A549 (cell line): ENCODE measurements around the gene ZNF85. TPM values are rescaled to one million over a fixed set of nuclear protein-coding genes. Genes with fewer than 3 reads are reported as not detected.

Experiments
- ATAC-seq, 2 experiments: fragments of 200-7000 bp in 1 of 2; fragments of >200 bp in 1 of 2; cut with Nextera tagmentation in 1 of 2; cut with Tn5 transposase in 1 of 2; 3 replicates each; pipeline versions ENCODE4 v1.8.0 to v1.9.1; 2018 to 2020; ENCODE audit warnings: mild to moderate bottlenecking in 1 of 2, moderate library complexity in 1 of 2
- CTCF ChIA-PET: fragments of 300-600 bp; sonication (Branson Sonifier 250); formaldehyde crosslinking; extraction: SDS; loops from one replicate; lab custom pipeline; 2021; ENCODE audit warnings: antibody characterized with exemption, inconsistent platforms; lab: Yijun Ruan, JAX
- POLR2A ChIA-PET: fragments of 350-600 bp; formaldehyde crosslinking; extraction: SDS; loops from one replicate; lab custom pipeline; 2021; ENCODE audit warnings: antibody characterized with exemption, inconsistent platforms; lab: Yijun Ruan, JAX
- DNase-seq, 2 experiments: peaks; one replicate each; pipeline versions ENCODE4 v3.0.0 to v3.0.0-alpha.2; 2011 to 2016; ENCODE audit warnings: low read depth in 1 of 2, low spot score in 1 of 2
- FAIRE-seq: peaks from 2 replicates; lab custom pipeline; 2011; peaks lifted over from hg19 to GRCh38; lab: Jason Lieb, UNC
- H3K27ac ChIP-seq, 2 experiments: fragments of >200 bp; sonication (Bioruptor Twin); formaldehyde crosslinking; 3 replicates each; pipeline ENCODE4 v1.5.1; 2016 to 2017
- H3K4me1 ChIP-seq: fragments of >200 bp; sonication (Bioruptor Twin); formaldehyde crosslinking; 3 replicates; pipeline ENCODE4 v1.6.1; 2016
- H3K4me2 ChIP-seq: fragments of >200 bp; sonication (Bioruptor Twin); formaldehyde crosslinking; 3 replicates; pipeline ENCODE4 v1.6.1; 2016
- H3K4me3 ChIP-seq: fragments of >200 bp; sonication (Bioruptor Twin); formaldehyde crosslinking; 3 replicates; pipeline ENCODE4 v1.5.1; 2016
- H3K9me3 ChIP-seq: fragments of >200 bp; sonication (Bioruptor Twin); formaldehyde crosslinking; 3 replicates; pipeline ENCODE4 v1.6.1; 2016
- ATOH8 ChIP-seq: fragments of 250-450 bp; sonication (Bioruptor Pico); IDR thresholded peaks from 2 replicates; pipeline ENCODE4 v1.5.0; 2020; ENCODE audit warnings: low read depth, mild to moderate bottlenecking, moderate library complexity
- CEBPB ChIP-seq, 2 experiments: fragments of >200 bp in 1 of 2; sonication (Bioruptor Twin) in 1 of 2; formaldehyde crosslinking in 1 of 2; IDR thresholded peaks; 2 replicates each; pipeline ENCODE4 v1.6.1; 2012 to 2016
- CHD4 ChIP-seq: fragments of 200-600 bp; sonication (generic); IDR thresholded peaks from 2 replicates; pipeline ENCODE4 v1.6.1; 2016; ENCODE audit warnings: antibody characterized with exemption, mild to moderate bottlenecking, borderline replicate concordance
- EHF ChIP-seq: fragments of 250-450 bp; sonication (Bioruptor Pico); IDR thresholded peaks from 2 replicates; pipeline ENCODE4 v1.5.0; 2020; ENCODE audit warnings: mild to moderate bottlenecking
- ELK1 ChIP-seq: fragments of 150-350 bp; IDR thresholded peaks from 2 replicates; pipeline ENCODE4 v1.6.1; 2014; ENCODE audit warnings: low read depth, mild to moderate bottlenecking, low read length
- EP300 ChIP-seq, 2 experiments: fragments of >200 bp; sonication (Bioruptor Twin); formaldehyde crosslinking; IDR thresholded peaks; 2 replicates in 1 of 2; 3 replicates in 1 of 2; pipeline ENCODE4 v1.6.1; 2016 to 2017
- ESRRA ChIP-seq: fragments of 150-350 bp; IDR thresholded peaks from 2 replicates; pipeline ENCODE4 v1.6.1; 2014; ENCODE audit warnings: mild to moderate bottlenecking, low read length, borderline replicate concordance
- FOSL2 ChIP-seq, 2 experiments: fragments of 450-650 bp in 1 of 2; fragments of >200 bp in 1 of 2; sonication (Bioruptor Twin) in 1 of 2; formaldehyde crosslinking; IDR thresholded peaks; 2 replicates each; pipeline versions ENCODE4 v1.5.0 to v1.6.1; 2016 to 2020; ENCODE audit warnings: mild to moderate bottlenecking in 1 of 2, moderate library complexity in 1 of 2
- FOXS1 ChIP-seq: fragments of 250-450 bp; sonication (Bioruptor Pico); IDR thresholded peaks from 2 replicates; pipeline ENCODE4 v1.5.0; 2020; ENCODE audit warnings: mild to moderate bottlenecking, moderate library complexity
- KDM5A ChIP-seq: fragments of 200-600 bp; sonication (generic); IDR thresholded peaks from 2 replicates; pipeline ENCODE4 v1.6.1; 2016; ENCODE audit warnings: antibody characterized with exemption, mild to moderate bottlenecking
- MAFK ChIP-seq: fragments of 450-650 bp; IDR thresholded peaks from 2 replicates; pipeline ENCODE4 v1.6.1; 2014; ENCODE audit not compliant: partially characterized antibody
- MAZ ChIP-seq: fragments of 150-350 bp; IDR thresholded peaks from 2 replicates; pipeline ENCODE4 v1.6.1; 2014; ENCODE audit warnings: antibody characterized with exemption, low read depth, low read length, borderline replicate concordance
- PHF8 ChIP-seq: fragments of 200-600 bp; sonication (generic); IDR thresholded peaks from 2 replicates; pipeline ENCODE4 v1.6.1; 2016; ENCODE audit warnings: low read depth, mild to moderate bottlenecking, antibody characterized with exemption, moderate library complexity, borderline replicate concordance
- POLR2AphosphoS2 ChIP-seq: conservative IDR thresholded peaks from 2 replicates; pipeline ENCODE4 v1.6.1; 2012; ENCODE audit warnings: low read length, improper control_type of control experiment, inconsistent platforms
- RAD21 ChIP-seq, 2 experiments: fragments of >200 bp in 1 of 2; sonication (Bioruptor Twin) in 1 of 2; formaldehyde crosslinking in 1 of 2; IDR thresholded peaks in 1 of 2; conservative IDR thresholded peaks in 1 of 2; 2 replicates in 1 of 2; 3 replicates in 1 of 2; pipeline ENCODE4 v1.6.1; 2012 to 2018; ENCODE audit warnings: inconsistent platforms in 1 of 2
- RARB ChIP-seq: fragments of 250-450 bp; sonication (Bioruptor Pico); IDR thresholded peaks from 2 replicates; pipeline ENCODE4 v1.8.0; 2021; ENCODE audit warnings: mild to moderate bottlenecking, moderate library complexity
- REST ChIP-seq: fragments of 200-600 bp; sonication (generic); IDR thresholded peaks from 2 replicates; pipeline ENCODE4 v1.6.1; 2016; ENCODE audit warnings: antibody characterized with exemption, mild to moderate bottlenecking, moderate library complexity
- TFCP2L1 ChIP-seq: fragments of 250-450 bp; sonication (Bioruptor Pico); IDR thresholded peaks from 2 replicates; pipeline ENCODE4 v1.5.0; 2021; ENCODE audit warnings: mild to moderate bottlenecking
- TP53 ChIP-seq: fragments of 250-450 bp; sonication (Bioruptor Pico); IDR thresholded peaks from 2 replicates; pipeline ENCODE4 v1.5.0; 2021; ENCODE audit warnings: mild to moderate bottlenecking, moderate library complexity
- ZNF302 ChIP-seq: fragments of 250-450 bp; sonication (Bioruptor Pico); IDR thresholded peaks from 2 replicates; pipeline ENCODE4 v1.9.0; 2021; ENCODE audit warnings: inconsistent platforms, mild to moderate bottlenecking, moderate library complexity
- WGBS: methylation state at CpG from one replicate; pipeline ENCODE4 v1.1.6; 2017; ENCODE audit errors: missing lambda C conversion rate; 5-methylcytosine and 5-hydroxymethylcytosine counted together
- polyA minus RNA-seq: library from RNA; depleted of rRNA, polyadenylated mRNA; stranded (reverse); fragments of >200 nt; gene quantifications from 2 replicates; pipeline ENCODE4 v1.2.3, GENCODE V29; 2011; rRNA and poly(A)+ RNA removed
- polyA plus RNA-seq, 4 experiments: library from polyadenylated mRNA; depleted of rRNA in 3 of 4; stranded (reverse); fragments of >200 nt; fragmentation: RNase III in 1 of 4; extraction: RNeasy Plus Mini Kit Qiagen cat#74134 plus additional on column Dnase treatment in 1 of 4; gene quantifications; 2 replicates in 3 of 4; 3 replicates in 1 of 4; pipeline ENCODE4 v1.2.3, GENCODE V29; 2011 to 2017

ZNF85 gene
- 0.12 and 0.16 TPM in 2 replicates for polyA plus RNA-seq (2011; rRNA removed)
- polyA plus RNA-seq (2012; cell fraction: cytosol; rRNA removed) = 0.06 and 0.11 TPM in 2 replicates
- polyA plus RNA-seq (2012; cell fraction: nucleus; rRNA removed) = not detected in 2 replicates
- polyA plus RNA-seq (2017; fragmentation: RNase III; extraction: RNeasy Plus Mini Kit Qiagen cat#74134 plus additional on column Dnase treatment) = 0.27 to 0.64 TPM (median 0.32 TPM) in 3 replicates
- not detected in 2 replicates for polyA minus RNA-seq

- no peak for TF ChIP-seq EP300 (IDR thresholded peaks at IDR 0.05)
- TF ChIP-seq TFCP2L1 (CRISPR knock-in tag) = no peak
- TF ChIP-seq CEBPB (IDR thresholded peaks at IDR 0.05) = no peak
- no peak for TF ChIP-seq ELK1
- no peak for TF ChIP-seq CHD4
- TF ChIP-seq RAD21 (conservative IDR thresholded peaks at IDR 0.05 in 1 of 2, IDR thresholded peaks at IDR 0.05 in 1 of 2) = no peak
- TF ChIP-seq RARB (CRISPR knock-in tag) = no peak
- TF ChIP-seq FOXS1 = no peak
- no peak for TF ChIP-seq PHF8
- no peak for TF ChIP-seq FOSL2 (IDR thresholded peaks at IDR 0.05)
- TF ChIP-seq FOSL2 (CRISPR knock-in tag; IDR thresholded peaks at IDR 0.05) = no peak
- TF ChIP-seq EHF (CRISPR knock-in tag) = no peak
- no peak for TF ChIP-seq MAZ
- TF ChIP-seq MAFK = no peak
- TF ChIP-seq REST = no peak
- no peak for TF ChIP-seq KDM5A
- no peak for TF ChIP-seq TP53 (CRISPR knock-in tag)
- no peak for TF ChIP-seq POLR2AphosphoS2
- no peak for TF ChIP-seq ATOH8 (CRISPR knock-in tag)
- TF ChIP-seq ESRRA = no peak
- TF ChIP-seq ZNF302 (CRISPR knock-in tag) = no peak
- CTCF ChIA-PET = no interaction called here
- no peaks in the 10 kb centered on the region for H3K9me3 ChIP-seq
- H3K4me2 ChIP-seq = no peak within 1 kb of the TSS
- H3K27ac ChIP-seq = no peak within 1 kb of the TSS
- POLR2A ChIA-PET = no interaction called here
- no peak within 1 kb of the TSS for H3K4me3 ChIP-seq
- WGBS = 4% methylated on average over 24 of the region's 38 CpGs
- DNase-seq = peak in 1 of 2 experiments; percentile 23
- peak in 1 of 2 experiments; percentile 59; a peak in 3 of 6 replicates for ATAC-seq
- no peak for FAIRE-seq
- no peaks in the 10 kb centered on the region for H3K4me1 ChIP-seq
Measured at GRCh38 chr19:20923077-20923871, at the start of gene ZNF85. Gene ZNF85, plus strand, starts transcription at chr19:20923251. Its CDS starts 150 bp downstream, at chr19:20923401.
